ENCODE data around the gene RPS6KB2. TPM values are rescaled to one million over a fixed set of nuclear protein-coding genes. Genes with fewer than 3 reads are reported as not detected.

RPS6KB2 gene
- total RNA-seq, 2 experiments from 2014 or later, result 53.4 to 57.2 TPM

DNA sequence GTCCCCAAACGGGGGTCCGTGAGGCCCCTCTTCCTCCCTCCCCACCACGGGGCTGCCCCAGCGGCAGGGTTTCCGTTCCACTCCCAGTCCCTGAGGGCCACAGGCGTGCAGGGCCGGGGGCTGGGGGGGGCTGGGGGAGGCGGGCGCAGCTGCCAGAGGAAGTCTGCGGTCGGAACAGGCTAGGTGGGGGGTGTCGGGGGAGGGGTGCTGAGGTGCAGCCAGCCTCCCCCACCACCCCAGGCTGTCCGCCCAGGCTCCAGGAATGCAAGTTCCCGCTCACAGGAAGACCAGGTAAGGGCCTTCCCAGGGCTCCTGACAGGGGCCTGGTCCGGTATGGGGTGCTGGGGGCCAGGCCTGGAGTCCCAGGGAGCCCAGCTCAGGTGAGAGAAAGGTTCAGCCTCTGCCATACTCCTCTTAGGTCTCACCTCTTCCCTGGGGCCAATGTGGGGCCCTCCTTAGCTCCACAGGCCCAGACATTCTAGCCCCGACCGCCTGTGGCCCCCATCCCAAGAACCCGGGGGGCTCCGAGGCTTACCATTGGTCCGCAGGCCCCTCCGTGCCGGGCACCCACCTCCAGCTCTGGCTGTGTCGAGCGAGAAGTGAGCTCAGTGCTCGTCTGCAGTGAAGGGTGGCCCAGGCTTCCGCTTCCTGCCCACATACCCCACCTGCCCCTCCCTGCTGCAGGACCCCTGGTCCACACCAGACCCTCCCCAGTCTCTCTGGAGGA is 9.0 kb downstream of the RPS6KB2 start, which contains the start of gene PTPRCAP:
PTPRCAP (minus strand) TSS at position 601 of the 727 bp plus-strand sequence; CDS start at position 538, 63 bp downstream.
- Mint-ChIP-seq H3K9me3 (ENCODE audit: low read depth) (no peaks in the 10 kb centered on the region), H3K4me3 (peak within 1 kb of the TSS; percentile 84), H3K36me3 (ENCODE audit: low read depth) (peaks cover 57% of the 10 kb centered on the region), H3K27ac (peak within 1 kb of the TSS; percentile 93), H3K27me3 (no peaks in the 10 kb centered on the region), H3K4me1 (peaks cover 56% of the 10 kb centered on the region)
- intact Hi-C loops (cut with DNase I, micrococcal nuclease), result loop anchor here (1.0 to 2.0 kb wide), 4 partner anchors 16 to 70 kb away; partner anchors contain the start of gene TMEM134 (in 1 of the 2)
- ChIA-PET CTCF (interaction anchor here (0.7 to 3.0 kb wide), 6 partner anchors 9 to 45 kb away, joined by 3 to 16 read pairs (median 3); partner anchors contain the start of genes PPP1CA, RAD9A and RPS6KB2), POLR2A (interaction anchor here (0.8 to 2.5 kb wide), 8 partner anchors 9 to 49 kb away, joined by 3 to 9 read pairs (median 4); partner anchors contain the start of genes PPP1CA, RAD9A and RPS6KB2)
- ATAC-seq (peak; percentile 24), DNase-seq (peak; percentile 84)

DNA sequence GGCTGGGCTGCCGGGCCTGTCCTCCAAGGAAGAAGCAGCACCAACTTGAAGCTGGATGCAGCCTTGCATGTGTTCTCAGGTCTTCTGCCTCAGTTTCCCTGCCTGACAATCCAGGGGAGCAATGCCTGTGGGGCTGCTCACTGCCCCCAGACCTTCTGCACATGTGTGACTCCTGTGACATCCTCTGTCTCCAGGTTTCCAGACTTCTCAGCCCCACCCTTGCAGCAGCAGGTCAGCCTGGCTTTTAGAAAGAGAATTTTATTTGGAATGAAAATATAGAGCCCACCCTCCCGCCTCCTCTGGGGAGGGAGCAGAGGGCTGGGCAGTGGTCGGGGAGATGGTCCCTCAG is 9.5 kb downstream of the RPS6KB2 start:
- ChIA-PET POLR2A (interaction anchor here (0.8 to 2.5 kb wide), 6 partner anchors 9 to 49 kb away, joined by 3 to 9 read pairs (median 4); partner anchors contain the start of genes PPP1CA and RAD9A), CTCF (interaction anchor here (0.7 to 3.0 kb wide), 7 partner anchors 10 to 46 kb away, joined by 3 to 16 read pairs (median 3); partner anchors contain the start of genes PPP1CA, RAD9A and TMEM134)
- no peaks in the 10 kb centered on the region for H3K27me3 Mint-ChIP-seq
- peak overlapping the region; percentile 91 for H3K27ac Mint-ChIP-seq
- no peaks in the 10 kb centered on the region for H3K9me3 Mint-ChIP-seq (ENCODE audit: low read depth)
- H3K36me3 Mint-ChIP-seq (ENCODE audit: low read depth), result peaks cover 53% of the 10 kb centered on the region
- intact Hi-C loops (cut with DNase I, micrococcal nuclease), result loop anchor here (1.0 to 2.0 kb wide), 9 partner anchors 17 to 69 kb away; partner anchors contain the start of gene TMEM134 (in 1 of the 2)
- H3K4me1 Mint-ChIP-seq, result peaks cover 60% of the 10 kb centered on the region
- ATAC-seq, result no peak
- H3K4me3 Mint-ChIP-seq, result peak overlapping the region; percentile 84
- DNase-seq, result no peak

DNA sequence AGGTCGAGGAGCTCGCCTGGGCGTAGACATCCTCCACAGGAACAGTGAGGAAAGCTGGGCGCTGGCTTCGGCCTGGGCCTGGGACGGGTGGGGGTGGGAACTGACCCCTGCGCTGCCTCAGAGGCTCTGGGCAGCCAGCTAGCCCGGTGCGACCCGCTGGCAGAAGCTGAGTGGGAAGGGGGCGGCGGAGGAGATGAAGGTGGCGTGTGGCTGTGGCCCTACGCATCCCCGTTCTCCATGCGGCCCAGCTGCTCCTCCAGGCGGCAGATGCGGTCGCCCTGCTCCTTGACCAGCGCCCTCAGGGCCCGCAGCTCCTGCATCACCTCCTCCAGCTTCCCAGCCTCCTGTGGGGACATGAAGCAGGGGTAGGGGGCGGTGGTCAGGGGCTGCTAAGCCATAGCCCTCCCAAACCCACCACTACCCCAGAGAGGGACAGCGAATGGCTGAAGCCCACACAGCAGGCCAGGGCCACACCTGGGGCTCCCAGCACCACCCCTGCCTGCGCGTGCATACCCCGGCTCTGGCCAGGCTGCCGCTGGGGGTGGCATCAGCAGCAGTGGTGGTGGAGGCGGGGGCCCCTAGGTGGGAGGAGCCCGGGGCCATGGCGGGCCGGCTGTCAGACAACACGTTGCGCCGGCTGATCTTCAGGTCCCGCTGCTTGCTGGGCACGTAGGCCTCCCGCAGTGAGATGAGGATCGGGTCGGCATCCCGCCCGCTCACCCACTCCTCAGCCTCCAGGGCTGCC is 10.0 kb downstream of the RPS6KB2 start:
- Mint-ChIP-seq H3K4me1 (peaks cover 57% of the 10 kb centered on the region), H3K9me3 (ENCODE audit: low read depth) (no peaks in the 10 kb centered on the region), H3K27ac (peak overlapping the region; percentile 97), H3K4me3 (peak overlapping the region; percentile 84), H3K27me3 (no peaks in the 10 kb centered on the region), H3K36me3 (ENCODE audit: low read depth) (peaks cover 49% of the 10 kb centered on the region)
- ChIA-PET POLR2A (interaction anchor here (0.6 to 2.5 kb wide), 7 partner anchors 8 to 48 kb away, joined by 3 to 9 read pairs (median 4); partner anchors contain the start of genes PPP1CA and RAD9A), CTCF (interaction anchor here (0.6 to 3.0 kb wide), 10 partner anchors 9 to 121 kb away, joined by 3 to 16 read pairs (median 3); partner anchors contain the start of genes PPP1CA, RAD9A and TMEM134)
- DNase-seq, result peak; percentile 94
- intact Hi-C loops (cut with DNase I, micrococcal nuclease), result loop anchor here (1.0 to 2.0 kb wide), 5 partner anchors 26 to 68 kb away; no protein-coding TSS in a partner anchor
- peak; percentile 56 for ATAC-seq

DNA sequence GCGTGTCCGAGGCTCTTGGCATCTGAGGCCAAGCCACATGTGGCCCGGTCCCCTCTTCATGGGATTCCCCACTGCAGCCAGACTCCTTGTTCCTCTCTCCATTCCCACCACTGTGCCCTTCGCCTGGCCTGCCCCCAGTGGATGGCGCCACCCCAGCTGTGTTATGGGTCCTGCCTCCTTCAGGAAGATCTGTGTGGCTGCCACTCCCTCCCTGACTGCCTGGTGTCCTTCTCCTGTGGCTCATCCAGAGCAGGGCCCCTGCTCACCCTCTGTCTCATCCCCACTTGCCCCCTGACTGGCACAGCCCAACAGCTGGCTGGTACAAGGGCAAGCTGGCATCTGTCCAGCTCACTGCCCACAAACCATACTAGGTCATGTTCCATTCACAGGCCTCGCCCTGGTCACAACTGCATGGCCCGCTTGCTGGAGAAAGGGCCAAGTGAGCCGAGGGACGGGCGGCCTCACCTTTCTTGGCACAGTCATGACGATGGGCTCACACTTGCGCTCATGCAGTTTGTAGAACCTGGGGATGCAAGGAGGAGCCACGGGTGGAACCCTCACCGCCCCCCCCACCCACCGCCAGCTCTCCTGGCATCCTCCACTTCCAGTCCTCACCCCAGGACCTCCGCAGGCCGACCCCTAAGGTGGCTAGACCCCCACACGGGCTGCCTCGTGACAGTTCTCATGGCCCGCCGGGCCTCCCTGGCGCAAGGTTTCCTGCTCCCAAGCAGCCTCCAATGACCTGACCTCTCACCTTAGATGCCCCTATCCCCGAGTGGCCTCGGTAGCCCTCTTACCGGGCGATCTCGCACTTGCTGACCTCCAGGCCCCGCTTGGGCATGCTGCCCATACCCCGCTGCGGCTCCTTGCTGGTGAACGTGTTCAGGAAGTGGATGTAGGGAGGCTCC is 11.3 kb downstream of the RPS6KB2 start:
- ChIA-PET POLR2A (interaction anchor here (0.6 kb wide), 1 partner anchor 35 kb away, joined by 3 read pairs; no protein-coding TSS in a partner anchor), CTCF (interaction anchor here (0.5 to 3.0 kb wide), 7 partner anchors 8 to 480 kb away, joined by 3 to 16 read pairs (median 3); partner anchors contain the start of genes PPP1CA and TMEM134)
- intact Hi-C loops (cut with DNase I, micrococcal nuclease), result loop anchor here in 1 of 2 experiments (2.0 kb wide), 2 partner anchors 25 to 33 kb away; no protein-coding TSS in a partner anchor
- no peaks in the 10 kb centered on the region for H3K27me3 Mint-ChIP-seq
- no peaks in the 10 kb centered on the region for H3K9me3 Mint-ChIP-seq (ENCODE audit: low read depth)
- peak; percentile 2 for ATAC-seq
- peak; percentile 77 for DNase-seq
- H3K4me1 Mint-ChIP-seq, result peaks cover 49% of the 10 kb centered on the region
- peak overlapping the region; percentile 97 for H3K27ac Mint-ChIP-seq
- H3K4me3 Mint-ChIP-seq, result peak overlapping the region; percentile 84
- peaks cover 43% of the 10 kb centered on the region for H3K36me3 Mint-ChIP-seq (ENCODE audit: low read depth)

DNA sequence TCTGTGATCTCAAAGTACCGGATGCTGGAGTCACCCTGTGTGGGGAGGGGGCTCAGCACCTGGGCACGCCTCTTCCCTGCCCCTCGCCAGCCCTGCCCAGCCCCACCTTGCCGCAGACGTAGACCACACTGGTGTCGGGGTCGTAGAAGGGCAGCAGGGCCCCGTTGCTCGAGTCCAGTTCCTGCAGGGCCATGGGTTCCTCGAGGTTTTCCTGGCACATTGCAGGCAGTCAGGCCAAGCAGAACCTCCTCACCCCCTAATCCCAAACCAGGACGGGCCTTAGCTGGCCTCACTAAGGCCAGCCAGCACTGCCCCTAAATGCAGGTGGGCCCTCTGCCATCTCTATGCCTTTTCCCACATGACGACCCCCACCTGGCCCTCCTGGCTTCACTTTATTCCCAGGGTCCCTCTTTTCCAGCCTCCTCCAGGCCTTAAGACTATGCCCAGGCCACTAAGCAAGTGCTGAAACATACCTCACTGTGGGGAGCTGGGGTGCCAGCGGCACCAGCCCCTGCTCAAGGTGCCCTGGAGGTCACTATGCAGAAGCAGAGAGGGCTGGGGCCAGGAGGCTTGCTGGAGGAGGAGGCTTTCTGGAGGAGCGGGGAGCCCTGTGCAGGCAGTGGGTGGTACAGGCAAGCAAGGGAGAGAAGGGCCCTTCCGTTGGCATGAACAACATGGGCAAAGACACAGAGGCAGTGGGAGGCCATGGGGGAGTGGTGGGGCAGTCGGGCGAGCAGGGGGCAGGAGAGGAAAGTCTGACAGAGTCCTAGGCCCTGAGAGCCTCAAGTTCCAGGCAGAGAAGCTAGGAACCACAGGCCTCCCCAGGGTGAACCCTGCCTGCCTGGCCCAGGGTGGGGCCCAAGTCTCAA is 12.2 kb downstream of the RPS6KB2 start:
- intact Hi-C loops (cut with DNase I, micrococcal nuclease), result no loop called here
- no peak for ATAC-seq
- H3K27me3 Mint-ChIP-seq, result no peaks in the 10 kb centered on the region
- H3K36me3 Mint-ChIP-seq (ENCODE audit: low read depth), result peaks cover 39% of the 10 kb centered on the region
- peak; percentile 53 for DNase-seq
- ChIA-PET POLR2A (no interaction called here), CTCF (interaction anchor here (0.6 to 2.4 kb wide), 3 partner anchors 29 to 1633 kb away, joined by 3 to 9 read pairs (median 6); partner anchors contain the start of genes PPP1CA and TMEM134)
- peak overlapping the region; percentile 97 for H3K27ac Mint-ChIP-seq
- H3K9me3 Mint-ChIP-seq (ENCODE audit: low read depth), result no peaks in the 10 kb centered on the region
- H3K4me1 Mint-ChIP-seq, result peaks cover 51% of the 10 kb centered on the region
- H3K4me3 Mint-ChIP-seq, result peak overlapping the region; percentile 84

DNA sequence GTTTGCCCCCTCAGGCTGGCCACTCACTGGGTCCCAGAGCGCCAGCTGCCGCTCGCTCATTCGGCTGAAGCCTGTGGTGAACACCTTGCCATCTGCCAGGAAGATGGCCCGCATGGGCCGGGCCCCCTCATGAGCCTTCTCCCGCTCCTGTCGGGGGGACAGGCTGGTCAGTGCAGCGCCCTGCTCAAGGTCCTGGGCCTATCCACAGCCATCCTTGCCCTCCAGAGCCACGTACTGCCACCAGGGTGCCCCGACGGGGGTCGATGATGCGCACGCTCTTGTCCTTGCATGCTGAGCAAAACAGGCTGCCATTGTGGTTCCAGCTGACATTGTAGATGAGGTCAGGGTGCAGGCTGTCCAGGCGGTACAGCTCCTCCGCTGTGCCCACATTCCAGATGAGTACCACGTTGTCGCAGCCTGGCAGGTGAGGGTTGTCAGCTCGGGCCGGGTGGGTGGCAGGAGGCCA is 12.8 kb downstream of the RPS6KB2 start:
- peaks cover 54% of the 10 kb centered on the region for H3K4me1 Mint-ChIP-seq
- H3K27ac Mint-ChIP-seq, result no peak overlapping the region
- H3K9me3 Mint-ChIP-seq (ENCODE audit: low read depth), result no peaks in the 10 kb centered on the region
- CTCF ChIA-PET, result interaction anchor here (1.0 kb wide), 1 partner anchor 40 kb away, joined by 6 read pairs; the partner anchor contains the start of gene PPP1CA
- no peaks in the 10 kb centered on the region for H3K27me3 Mint-ChIP-seq
- POLR2A ChIA-PET, result no interaction called here
- ATAC-seq (no peak), DNase-seq (peak; percentile 44)
- intact Hi-C loops (cut with DNase I, micrococcal nuclease), result no loop called here
- no peak overlapping the region for H3K4me3 Mint-ChIP-seq
- peaks cover 36% of the 10 kb centered on the region for H3K36me3 Mint-ChIP-seq (ENCODE audit: low read depth)

DNA sequence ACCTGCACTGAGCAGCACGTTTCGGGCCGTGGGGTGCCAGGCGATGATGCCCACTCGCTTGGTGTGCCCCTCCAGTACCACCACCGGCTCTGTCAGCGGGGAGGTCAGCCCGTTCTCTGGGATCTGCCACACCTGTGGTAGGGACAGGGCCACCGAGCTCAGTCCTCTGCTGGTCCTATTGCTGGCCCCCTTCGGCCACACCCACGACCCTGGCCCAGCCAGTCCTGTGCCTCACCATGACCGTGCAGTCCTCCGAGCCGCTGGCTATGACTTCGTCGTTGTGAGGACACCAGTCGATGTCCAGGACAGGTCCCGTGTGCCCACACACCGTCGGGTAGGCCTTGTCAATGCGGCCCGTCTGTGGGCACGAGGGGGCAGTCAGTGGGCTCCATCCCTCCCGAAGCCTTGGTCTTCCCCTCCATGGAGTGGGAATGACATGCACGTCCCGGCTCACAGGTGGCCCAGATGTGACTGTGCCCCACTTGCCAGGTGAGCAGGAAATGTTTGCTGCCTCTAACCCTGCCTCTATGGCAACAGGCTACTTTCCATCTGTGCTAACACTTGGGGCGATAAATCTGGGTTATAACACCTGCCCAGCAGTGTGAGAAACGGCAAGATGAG is 13.5 kb downstream of the RPS6KB2 start:
- ChIA-PET POLR2A (no interaction called here), CTCF (no interaction called here)
- ATAC-seq (no peak), DNase-seq (peak; percentile 29)
- Mint-ChIP-seq H3K9me3 (ENCODE audit: low read depth) (no peaks in the 10 kb centered on the region), H3K4me3 (no peak overlapping the region), H3K4me1 (peaks cover 60% of the 10 kb centered on the region), H3K36me3 (ENCODE audit: low read depth) (peaks cover 30% of the 10 kb centered on the region), H3K27ac (peak overlapping the region; percentile 28), H3K27me3 (no peaks in the 10 kb centered on the region)
- intact Hi-C loops (cut with DNase I, micrococcal nuclease), result no loop called here

DNA sequence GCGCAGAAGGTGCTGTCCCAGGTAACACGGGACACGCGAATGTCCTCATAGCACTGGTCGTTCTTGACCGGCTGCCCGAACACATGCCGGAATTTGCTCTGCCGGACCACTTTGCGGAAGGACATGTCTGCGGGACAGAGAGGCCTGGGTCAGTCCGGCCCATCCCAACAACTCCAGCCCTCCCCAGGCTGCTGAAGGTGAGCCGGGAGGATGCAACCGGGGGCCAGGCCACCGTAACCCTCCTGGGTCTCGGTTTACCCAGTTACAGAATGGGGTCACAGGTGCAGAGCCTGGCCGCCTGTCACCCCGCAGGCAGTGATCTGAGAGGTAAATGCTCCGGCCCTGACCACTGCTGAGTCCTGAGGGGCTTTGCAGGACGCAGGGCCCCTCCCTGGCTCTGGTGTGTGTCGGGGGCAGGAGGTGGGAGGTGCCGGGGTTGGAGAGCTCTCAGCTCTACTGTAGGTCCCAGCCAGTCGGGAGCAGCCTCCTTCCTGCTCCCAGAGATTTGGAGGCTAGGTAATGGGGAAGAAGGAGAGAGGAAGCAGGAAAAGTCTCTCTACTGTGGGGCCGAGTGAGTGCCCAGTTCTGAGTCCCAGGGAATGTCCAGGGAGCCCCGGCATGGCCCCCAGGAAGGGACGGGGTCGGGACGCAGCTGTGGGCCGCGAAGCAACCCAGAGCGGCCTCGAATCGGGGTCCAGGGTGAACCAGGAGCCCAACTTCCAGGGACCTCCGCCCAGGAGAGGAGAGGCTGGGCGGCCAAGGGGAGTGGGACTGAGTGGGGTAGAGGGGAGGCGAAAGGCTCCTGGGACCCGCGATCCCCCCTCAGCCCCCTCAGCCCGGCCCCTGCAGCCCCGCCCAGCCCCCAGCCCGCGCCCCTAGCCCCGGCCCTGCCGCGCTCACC is 14.5 kb downstream of the RPS6KB2 start:
- CTCF ChIA-PET, result no interaction called here
- Mint-ChIP-seq H3K4me3 (peak overlapping the region; percentile 59), H3K36me3 (ENCODE audit: low read depth) (peaks cover 22% of the 10 kb centered on the region), H3K9me3 (ENCODE audit: low read depth) (no peaks in the 10 kb centered on the region), H3K27me3 (no peaks in the 10 kb centered on the region), H3K4me1 (peaks cover 69% of the 10 kb centered on the region), H3K27ac (peak overlapping the region; percentile 55)
- POLR2A ChIA-PET, result no interaction called here
- intact Hi-C loops (cut with DNase I, micrococcal nuclease), result loop anchor here in 1 of 2 experiments (1.0 kb wide), 1 partner anchor 14 kb away; the partner anchor contains the start of gene RPS6KB2
- no peak for ATAC-seq
- peak; percentile 25 for DNase-seq

DNA sequence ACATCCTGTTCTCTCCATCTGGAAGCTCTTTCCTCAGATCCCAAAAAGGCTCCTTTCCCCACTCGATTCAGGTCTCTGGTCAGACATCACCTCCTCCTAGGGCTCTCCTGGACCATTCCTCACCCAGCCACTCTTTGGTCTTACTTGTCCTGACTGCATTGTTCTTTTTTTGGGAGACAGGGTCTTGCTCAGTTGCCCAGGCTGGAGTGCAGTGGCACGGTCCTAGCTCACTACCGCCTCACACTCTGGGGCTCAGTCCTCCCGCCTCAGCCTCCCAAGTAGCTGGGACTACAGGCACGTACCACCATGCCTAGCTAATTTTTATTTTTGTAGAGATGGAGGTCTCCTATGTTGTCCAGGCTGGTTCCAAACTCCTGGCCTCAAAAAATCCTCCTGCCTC is 17.2 kb downstream of the RPS6KB2 start:
- CTCF ChIA-PET, result no interaction called here
- intact Hi-C loops (cut with DNase I, micrococcal nuclease), result no loop called here
- POLR2A ChIA-PET, result no interaction called here

More for the DNA sequence above, 17.2 kb downstream of the RPS6KB2 start:
- no peaks in the 10 kb centered on the region for H3K9me3 Mint-ChIP-seq (ENCODE audit: low read depth)
- peaks cover 69% of the 10 kb centered on the region for H3K4me1 Mint-ChIP-seq
- ATAC-seq (no peak), DNase-seq (no peak)
- H3K27ac Mint-ChIP-seq, result peak overlapping the region; percentile 91
- no peaks in the 10 kb centered on the region for H3K36me3 Mint-ChIP-seq (ENCODE audit: low read depth)
- H3K4me3 Mint-ChIP-seq, result no peak overlapping the region
- H3K27me3 Mint-ChIP-seq, result no peaks in the 10 kb centered on the region

All from activated CD4-positive, alpha-beta T cell treated with anti-CD3 and anti-CD28 coated beads for 36 hours (primary cell).